ENCODE measurements around the gene OPN1SW.

The OPN1SW gene

DNA sequence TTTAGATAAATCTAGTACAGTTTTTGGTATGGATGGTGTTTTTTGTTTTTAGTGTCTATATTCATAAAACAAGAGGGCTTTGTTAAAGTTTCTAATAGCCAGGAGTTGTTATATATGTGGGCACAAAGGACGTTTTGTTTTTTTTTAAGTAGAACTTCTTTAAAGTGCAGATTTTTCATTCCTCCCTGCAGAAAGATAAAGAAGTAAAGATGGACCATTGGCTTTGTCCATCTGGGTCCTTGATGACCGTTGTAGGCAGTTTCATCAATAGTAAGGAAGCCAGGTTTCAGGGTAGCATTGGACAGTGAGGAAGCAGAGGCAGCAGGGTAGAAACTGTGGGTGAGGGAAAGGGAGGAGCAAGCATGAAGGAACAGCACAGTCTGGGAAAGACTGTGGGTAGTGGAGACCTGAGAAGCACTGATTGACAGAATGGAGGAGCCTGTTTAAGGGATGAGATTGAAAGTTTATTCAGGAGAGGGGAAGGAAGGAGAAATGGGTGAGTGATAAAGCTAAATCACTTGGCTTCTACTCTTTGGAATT, 31.2 kb downstream of the OPN1SW start:
- Histone ChIP-seq H3K36me3 (ENCODE audit: control insufficient read depth in 1 of 2, insufficient read depth in 2 of 2, low read length in 2 of 2) (peaks cover 10 to 15% of the 10 kb centered on the region in 2 donors), H3K27me3 (ENCODE audit: control insufficient read depth in 1 of 2, insufficient read depth in 2 of 2, low read length in 2 of 2) (no peaks in the 10 kb centered on the region), H3K27ac (ENCODE audit: low read depth, low read length) (no peak overlapping the region), H3K9ac (ENCODE audit: low read depth in 1 of 2, low read length in 2 of 2) (no peak overlapping the region), H3K4me3 (ENCODE audit: low read depth in 1 of 2, low read length in 2 of 2) (no peak overlapping the region), H3K9me3 (ENCODE audit: control insufficient read depth in 1 of 2, low read length in 2 of 2) (no peaks in the 10 kb centered on the region), H3K4me1 (ENCODE audit: control insufficient read depth in 1 of 2, insufficient read depth in 2 of 2, low read length in 2 of 2) (peaks cover 14 to 43% of the 10 kb centered on the region in 2 donors)

DNA sequence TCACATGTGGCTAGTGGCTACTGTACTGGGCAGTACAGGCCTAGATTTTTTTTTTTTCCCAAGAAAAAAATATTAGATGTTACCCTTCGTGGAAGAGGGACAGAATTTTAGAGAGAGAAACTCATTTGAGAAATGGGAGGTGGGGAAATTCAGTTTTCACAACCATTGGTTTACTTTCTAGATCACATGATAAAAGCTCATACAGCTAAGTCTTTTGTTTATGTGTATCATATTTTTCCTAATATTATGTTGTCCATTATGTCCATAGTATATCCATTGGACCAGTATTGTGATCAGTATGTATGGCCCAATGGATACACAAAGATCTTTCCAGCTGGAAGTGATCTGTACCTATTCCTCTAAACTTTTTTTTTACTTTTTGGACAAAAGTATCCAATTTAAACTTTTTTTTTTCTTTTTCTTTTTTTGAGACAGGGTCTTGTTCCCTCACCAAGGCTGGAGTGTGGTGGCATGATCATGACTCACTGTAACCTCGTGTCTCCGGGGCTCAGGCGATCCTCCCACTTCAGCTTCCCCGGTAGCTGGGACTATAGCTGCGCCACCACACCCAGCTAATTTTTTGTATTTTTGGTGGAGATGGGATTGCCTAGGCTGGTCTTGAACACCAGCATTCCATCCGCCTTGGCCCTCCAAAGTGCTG, 32.4 kb downstream of the OPN1SW start:
- Histone ChIP-seq H3K4me3 (ENCODE audit: low read depth in 1 of 2, low read length in 2 of 2) (no peak overlapping the region), H3K4me1 (ENCODE audit: control insufficient read depth in 1 of 2, insufficient read depth in 2 of 2, low read length in 2 of 2) (peaks cover 19 to 48% of the 10 kb centered on the region in 2 donors), H3K9ac (ENCODE audit: low read depth in 1 of 2, low read length in 2 of 2) (no peak overlapping the region), H3K27me3 (ENCODE audit: control insufficient read depth in 1 of 2, insufficient read depth in 2 of 2, low read length in 2 of 2) (no peaks in the 10 kb centered on the region), H3K9me3 (ENCODE audit: control insufficient read depth in 1 of 2, low read length in 2 of 2) (no peaks in the 10 kb centered on the region), H3K27ac (ENCODE audit: low read depth, low read length) (no peak overlapping the region), H3K36me3 (ENCODE audit: control insufficient read depth in 1 of 2, insufficient read depth in 2 of 2, low read length in 2 of 2) (peaks cover 0 to 3% of the 10 kb centered on the region in 2 donors)

DNA sequence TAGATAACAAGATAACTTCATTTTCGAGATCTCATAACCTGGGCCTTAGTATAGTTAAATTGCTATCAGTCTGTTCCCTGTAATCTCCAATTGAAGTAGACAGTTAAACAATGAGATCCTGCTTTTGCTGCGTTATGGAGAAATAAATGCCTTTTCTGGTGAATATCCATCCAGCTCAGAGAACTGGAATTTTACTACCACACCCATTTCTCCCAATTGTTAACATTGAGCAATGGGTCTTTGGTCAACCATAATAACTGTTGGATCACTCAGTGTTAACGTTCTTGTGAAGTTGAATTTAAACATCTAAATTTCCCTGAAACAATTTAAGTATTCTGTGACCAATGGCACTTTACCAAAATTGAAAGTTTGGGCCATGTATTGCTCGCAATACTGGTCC, 33.4 kb downstream of the OPN1SW start:
- no peak overlapping the region for H3K4me3 ChIP-seq (ENCODE audit: low read depth in 1 of 2, low read length in 2 of 2)
- no peak overlapping the region for H3K27ac ChIP-seq (ENCODE audit: low read depth, low read length)
- no peaks in the 10 kb centered on the region for H3K36me3 ChIP-seq (ENCODE audit: control insufficient read depth in 1 of 2, insufficient read depth in 2 of 2, low read length in 2 of 2)
- no peaks in the 10 kb centered on the region for H3K9me3 ChIP-seq (ENCODE audit: control insufficient read depth in 1 of 2, low read length in 2 of 2)
- H3K4me1 ChIP-seq (ENCODE audit: control insufficient read depth in 1 of 2, insufficient read depth in 2 of 2, low read length in 2 of 2) = peaks cover 19 to 41% of the 10 kb centered on the region in 2 donors
- no peaks in the 10 kb centered on the region for H3K27me3 ChIP-seq (ENCODE audit: control insufficient read depth in 1 of 2, insufficient read depth in 2 of 2, low read length in 2 of 2)
- H3K9ac ChIP-seq (ENCODE audit: low read depth in 1 of 2, low read length in 2 of 2) = no peak overlapping the region

DNA sequence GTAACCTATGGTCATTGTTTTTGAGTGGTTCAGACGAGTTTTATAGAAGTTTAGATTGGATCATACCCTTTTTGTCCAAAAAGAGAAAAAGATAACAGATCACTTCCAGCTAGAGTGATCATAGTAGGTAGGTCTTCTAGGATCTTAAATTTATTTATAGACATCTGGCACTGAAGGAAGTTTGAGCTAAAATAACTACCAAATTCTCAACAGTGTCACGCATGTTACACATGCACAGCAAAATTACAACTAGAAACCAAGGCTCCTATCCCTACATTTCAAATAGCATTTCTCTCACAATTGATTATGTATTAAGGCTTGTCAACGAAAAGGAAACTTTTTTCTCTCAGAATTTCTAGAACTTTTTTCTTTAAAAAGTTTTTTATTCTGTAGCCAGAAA, 34.1 kb downstream of the OPN1SW start:
- Histone ChIP-seq H3K4me1 (ENCODE audit: control insufficient read depth in 1 of 2, insufficient read depth in 2 of 2, low read length in 2 of 2) (peaks cover 19 to 40% of the 10 kb centered on the region in 2 donors), H3K9ac (ENCODE audit: low read depth in 1 of 2, low read length in 2 of 2) (no peak overlapping the region), H3K9me3 (ENCODE audit: control insufficient read depth in 1 of 2, low read length in 2 of 2) (no peaks in the 10 kb centered on the region), H3K4me3 (ENCODE audit: low read depth in 1 of 2, low read length in 2 of 2) (peak overlapping the region in 1 of 2 donors; percentile 92), H3K27me3 (ENCODE audit: control insufficient read depth in 1 of 2, insufficient read depth in 2 of 2, low read length in 2 of 2) (no peaks in the 10 kb centered on the region), H3K27ac (ENCODE audit: low read depth, low read length) (no peak overlapping the region), H3K36me3 (ENCODE audit: control insufficient read depth in 1 of 2, insufficient read depth in 2 of 2, low read length in 2 of 2) (no peaks in the 10 kb centered on the region)

DNA sequence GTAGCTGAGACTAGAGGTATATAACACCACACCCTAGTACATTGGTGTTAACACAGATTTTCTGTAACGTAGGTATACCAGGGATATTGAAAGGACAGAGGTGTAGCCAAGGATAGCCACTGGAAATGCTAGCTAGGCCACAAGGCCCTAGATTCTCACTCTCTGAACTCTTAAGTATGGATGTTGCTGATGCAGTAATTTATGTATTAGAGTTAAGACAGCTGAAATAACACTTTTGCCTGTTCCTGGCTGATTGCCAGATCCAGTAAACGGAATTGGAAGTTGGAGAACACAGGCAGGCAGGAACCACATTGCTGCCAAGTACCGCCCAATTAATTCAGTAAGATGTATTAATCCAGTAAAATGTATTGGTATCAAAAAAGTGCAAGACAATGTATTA, 34.6 kb downstream of the OPN1SW start:
- Histone ChIP-seq H3K27ac (ENCODE audit: low read depth, low read length) (no peak overlapping the region), H3K27me3 (ENCODE audit: control insufficient read depth in 1 of 2, insufficient read depth in 2 of 2, low read length in 2 of 2) (no peaks in the 10 kb centered on the region), H3K4me3 (ENCODE audit: low read depth in 1 of 2, low read length in 2 of 2) (peak overlapping the region; percentile 5 to 92), H3K4me1 (ENCODE audit: control insufficient read depth in 1 of 2, insufficient read depth in 2 of 2, low read length in 2 of 2) (peaks cover 19 to 40% of the 10 kb centered on the region in 2 donors), H3K9ac (ENCODE audit: low read depth in 1 of 2, low read length in 2 of 2) (no peak overlapping the region), H3K36me3 (ENCODE audit: control insufficient read depth in 1 of 2, insufficient read depth in 2 of 2, low read length in 2 of 2) (no peaks in the 10 kb centered on the region), H3K9me3 (ENCODE audit: control insufficient read depth in 1 of 2, low read length in 2 of 2) (no peaks in the 10 kb centered on the region)

DNA sequence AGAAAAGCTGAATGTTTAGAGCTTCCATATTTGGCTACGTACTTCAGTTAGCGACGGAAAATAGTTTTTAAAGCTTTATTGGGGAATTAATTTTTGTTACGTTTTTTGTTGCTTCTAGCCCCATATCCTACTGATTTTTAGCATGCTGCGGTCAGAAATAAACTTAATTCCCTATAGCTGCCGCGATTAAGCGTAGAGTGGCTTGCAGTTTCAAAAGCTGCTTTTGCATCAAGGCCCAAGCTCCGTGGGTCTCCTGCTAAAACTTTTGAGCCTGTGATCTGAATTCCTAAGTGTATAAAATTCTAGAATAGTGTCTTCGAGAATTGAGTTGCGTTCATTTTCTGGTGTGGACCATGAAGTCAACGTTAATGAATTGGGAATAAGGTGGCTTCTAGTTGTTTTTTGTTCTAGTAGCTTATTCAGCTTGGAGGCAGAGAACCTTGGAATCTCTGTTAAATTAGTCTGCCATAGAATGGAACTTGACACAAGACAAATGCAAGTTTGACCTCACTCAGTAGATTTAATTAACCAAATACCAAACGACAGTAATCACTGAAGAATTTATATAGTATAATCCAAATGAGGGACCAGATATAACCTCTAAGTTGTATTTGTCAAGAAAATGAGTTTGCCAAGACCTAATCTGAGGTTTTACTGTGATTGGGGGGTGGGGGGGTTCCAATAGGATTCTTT, 35.5 kb downstream of the OPN1SW start:
- H3K4me1 ChIP-seq (ENCODE audit: control insufficient read depth in 1 of 2, insufficient read depth in 2 of 2, low read length in 2 of 2) = peaks cover 19 to 40% of the 10 kb centered on the region in 2 donors
- peak overlapping the region; percentile 97 to 99 for H3K9ac ChIP-seq (ENCODE audit: low read depth in 1 of 2, low read length in 2 of 2)

DNA sequence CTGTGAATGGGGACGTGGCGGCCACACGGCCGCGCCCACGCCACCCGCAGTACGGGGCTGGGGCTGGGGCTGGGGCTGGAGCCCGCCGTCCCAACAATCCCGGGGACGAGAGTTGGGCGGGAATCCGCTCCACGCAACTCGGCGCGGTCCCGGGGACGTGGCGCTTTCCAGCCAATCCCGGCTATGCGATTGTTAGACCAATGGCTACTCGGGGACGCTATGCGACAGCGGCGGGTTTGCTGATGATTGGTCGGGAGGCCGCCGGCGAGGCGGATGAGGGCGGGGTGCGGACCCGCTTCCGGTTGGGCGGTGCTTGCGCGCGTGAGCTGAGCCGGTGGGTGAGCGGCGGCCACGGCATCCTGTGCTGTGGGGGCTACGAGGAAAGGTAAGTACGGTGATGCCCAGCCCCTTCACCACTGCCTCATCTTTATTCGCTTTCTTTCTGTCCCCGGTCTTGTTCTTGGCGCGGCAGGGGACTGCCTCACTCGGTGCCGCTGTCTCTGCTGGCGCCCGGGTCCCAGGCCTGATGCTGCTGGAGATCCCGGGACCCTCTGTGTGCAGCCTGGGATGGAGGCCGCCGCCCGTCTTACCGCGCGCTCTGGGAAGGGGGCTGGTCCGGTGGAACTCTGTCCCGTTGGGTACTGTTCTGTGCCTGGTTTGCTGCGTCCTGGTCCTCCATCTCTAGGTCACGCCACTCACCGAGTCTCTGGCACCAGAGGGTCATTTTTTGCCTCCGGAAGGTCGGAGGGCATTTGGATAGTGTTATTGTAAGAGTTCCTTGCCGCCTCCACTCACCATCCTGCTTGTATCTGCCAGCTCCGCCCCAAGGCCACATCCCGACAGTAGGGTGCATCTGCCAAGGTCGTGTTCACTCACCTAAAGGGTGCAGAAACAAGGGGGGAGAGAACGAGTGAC, 36.3 kb downstream of the OPN1SW start, which contains the start of gene CALU:
CALU (plus strand) TSS at position 312 of the 915 bp plus-strand sequence. CDS start 9,225 bp downstream, outside the sequence.
- Histone ChIP-seq H3K9me3 (ENCODE audit: control insufficient read depth in 1 of 2, low read length in 2 of 2) (no peaks in the 10 kb centered on the region), H3K9ac (ENCODE audit: low read depth in 1 of 2, low read length in 2 of 2) (peak within 1 kb of the TSS; percentile 97 to 99), H3K27me3 (ENCODE audit: control insufficient read depth in 1 of 2, insufficient read depth in 2 of 2, low read length in 2 of 2) (no peaks in the 10 kb centered on the region), H3K27ac (ENCODE audit: low read depth, low read length) (peak within 1 kb of the TSS; percentile 86), H3K4me3 (ENCODE audit: low read depth in 1 of 2, low read length in 2 of 2) (peak within 1 kb of the TSS; percentile 90 to 92), H3K36me3 (ENCODE audit: control insufficient read depth in 1 of 2, insufficient read depth in 2 of 2, low read length in 2 of 2) (no peaks in the 10 kb centered on the region), H3K4me1 (ENCODE audit: control insufficient read depth in 1 of 2, insufficient read depth in 2 of 2, low read length in 2 of 2) (peaks cover 19 to 35% of the 10 kb centered on the region in 2 donors)

More for the DNA sequence above, 35.5 kb downstream of the OPN1SW start:
- no peak overlapping the region for H3K27ac ChIP-seq (ENCODE audit: low read depth, low read length)
- peak overlapping the region; percentile 90 to 92 for H3K4me3 ChIP-seq (ENCODE audit: low read depth in 1 of 2, low read length in 2 of 2)
- H3K36me3 ChIP-seq (ENCODE audit: control insufficient read depth in 1 of 2, insufficient read depth in 2 of 2, low read length in 2 of 2) = no peaks in the 10 kb centered on the region
- H3K9me3 ChIP-seq (ENCODE audit: control insufficient read depth in 1 of 2, low read length in 2 of 2) = no peaks in the 10 kb centered on the region
- no peaks in the 10 kb centered on the region for H3K27me3 ChIP-seq (ENCODE audit: control insufficient read depth in 1 of 2, insufficient read depth in 2 of 2, low read length in 2 of 2)

DNA sequence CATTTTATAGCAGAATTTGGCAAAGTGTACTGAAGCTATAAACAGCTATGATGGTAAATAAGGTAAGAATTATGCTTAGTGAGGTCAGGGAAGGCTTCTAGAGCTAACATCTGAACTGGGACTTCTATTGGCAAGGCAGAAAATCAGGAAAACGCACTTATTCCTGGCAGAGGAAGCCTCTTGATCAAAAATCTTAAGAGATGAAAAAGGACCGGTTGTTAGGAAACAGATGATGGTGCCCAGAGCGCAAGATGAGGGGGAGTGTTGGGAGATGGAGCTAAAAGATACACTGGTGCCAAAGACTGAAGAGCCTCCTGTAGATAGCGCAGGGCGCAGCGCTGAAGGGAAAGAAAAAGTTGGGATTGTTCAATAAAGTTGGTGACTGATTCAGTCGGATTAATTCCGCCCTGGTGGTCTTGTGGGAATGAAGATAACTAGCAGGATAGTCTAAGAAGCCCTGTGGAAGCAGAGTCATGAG, 37.0 kb downstream of the OPN1SW start:
- Histone ChIP-seq H3K27me3 (ENCODE audit: control insufficient read depth in 1 of 2, insufficient read depth in 2 of 2, low read length in 2 of 2) (no peaks in the 10 kb centered on the region), H3K9ac (ENCODE audit: low read depth in 1 of 2, low read length in 2 of 2) (peak overlapping the region; percentile 56 to 99), H3K27ac (ENCODE audit: low read depth, low read length) (peak overlapping the region; percentile 60), H3K9me3 (ENCODE audit: control insufficient read depth in 1 of 2, low read length in 2 of 2) (no peaks in the 10 kb centered on the region), H3K4me1 (ENCODE audit: control insufficient read depth in 1 of 2, insufficient read depth in 2 of 2, low read length in 2 of 2) (peaks cover 19 to 34% of the 10 kb centered on the region in 2 donors), H3K4me3 (ENCODE audit: low read depth in 1 of 2, low read length in 2 of 2) (peak overlapping the region; percentile 90 to 92), H3K36me3 (ENCODE audit: control insufficient read depth in 1 of 2, insufficient read depth in 2 of 2, low read length in 2 of 2) (no peaks in the 10 kb centered on the region)

DNA sequence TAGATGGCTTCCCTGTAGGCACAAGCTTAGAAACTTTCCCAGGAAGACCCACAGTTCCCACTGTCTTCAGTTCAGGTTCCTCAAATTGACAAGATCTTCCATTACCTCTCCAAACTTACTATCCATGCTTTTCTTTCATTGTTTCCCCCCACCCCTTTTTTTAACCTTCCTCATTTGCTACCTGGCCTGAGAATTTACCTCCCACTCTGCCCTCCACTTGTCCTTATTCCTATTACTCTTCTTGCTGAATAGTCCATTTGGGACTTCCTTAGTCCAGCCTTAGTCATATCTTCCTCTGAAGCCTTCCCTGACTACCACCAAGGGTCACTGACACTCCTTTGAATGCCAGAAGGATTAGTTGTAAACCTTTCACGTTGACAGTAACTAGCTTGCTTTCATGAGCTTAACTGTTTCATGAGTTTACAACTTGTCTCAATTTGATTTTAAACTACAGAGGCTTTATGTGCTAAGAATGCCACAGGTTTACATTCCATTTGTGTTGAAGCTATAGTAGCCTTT, 37.7 kb downstream of the OPN1SW start:
- H3K27me3 ChIP-seq (ENCODE audit: control insufficient read depth in 1 of 2, insufficient read depth in 2 of 2, low read length in 2 of 2) = peaks cover 0 to 2% of the 10 kb centered on the region in 2 donors
- no peak overlapping the region for H3K4me3 ChIP-seq (ENCODE audit: low read depth in 1 of 2, low read length in 2 of 2)
- H3K36me3 ChIP-seq (ENCODE audit: control insufficient read depth in 1 of 2, insufficient read depth in 2 of 2, low read length in 2 of 2) = no peaks in the 10 kb centered on the region
- no peaks in the 10 kb centered on the region for H3K9me3 ChIP-seq (ENCODE audit: control insufficient read depth in 1 of 2, low read length in 2 of 2)
- no peak overlapping the region for H3K27ac ChIP-seq (ENCODE audit: low read depth, low read length)
- no peak overlapping the region for H3K9ac ChIP-seq (ENCODE audit: low read depth in 1 of 2, low read length in 2 of 2)
- peaks cover 19 to 32% of the 10 kb centered on the region in 2 donors for H3K4me1 ChIP-seq (ENCODE audit: control insufficient read depth in 1 of 2, insufficient read depth in 2 of 2, low read length in 2 of 2)
